HG03060 (cell line): ENCODE data around the gene GMPR2.
A peak's percentile ranks its signal among the peaks of the same experiment; 100 is the strongest.
"Not testable (repeated sequence)": the region's sequence is repeated elsewhere in the genome, so short reads cannot be mapped to it uniquely, and the experiment has no call there.

Source experiments
- ATAC-seq: cut with Tn5 transposase; IDR thresholded peaks from one replicate; pipeline ENCODE4 v1.9.1; 2021; ENCODE audit warnings: low read depth, moderate number of reproducible peaks; ENCODE audit not compliant: unreplicated experiment

The GMPR2 gene

DNA sequence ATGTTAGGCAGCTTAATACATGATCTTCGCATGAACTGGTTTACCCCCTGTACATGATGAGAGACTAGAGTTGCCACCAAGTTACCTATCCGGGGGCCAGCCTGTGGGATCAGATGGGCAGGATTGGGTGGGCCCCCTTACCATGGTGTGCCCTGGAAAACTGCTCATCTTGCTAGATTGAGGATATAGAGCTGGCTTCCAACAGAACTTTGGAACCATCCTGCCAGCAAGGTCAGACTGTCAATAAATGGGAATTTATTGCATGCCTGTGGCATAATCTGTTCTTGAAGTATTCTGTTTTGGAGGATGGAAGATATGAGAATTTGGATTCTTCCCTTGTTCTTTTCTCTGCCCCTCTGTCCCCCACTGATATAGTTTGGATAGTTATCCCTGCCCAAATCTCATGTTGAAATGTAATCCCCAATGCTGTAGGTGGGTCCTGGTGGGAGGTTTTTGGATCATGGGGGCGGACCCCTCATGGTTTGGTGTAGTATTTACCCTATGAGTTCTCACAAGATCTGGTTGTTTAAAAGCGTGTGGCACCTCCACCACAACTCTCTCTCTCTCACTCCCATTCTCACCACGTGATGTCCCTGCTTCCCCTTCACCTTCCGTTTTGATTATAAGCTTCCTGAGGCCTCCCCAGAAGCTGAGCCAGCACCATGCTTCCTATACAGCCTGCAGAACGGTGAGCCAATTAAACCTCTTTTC lies 33.8 kb upstream of the GMPR2 start:
- no peak for ATAC-seq

DNA sequence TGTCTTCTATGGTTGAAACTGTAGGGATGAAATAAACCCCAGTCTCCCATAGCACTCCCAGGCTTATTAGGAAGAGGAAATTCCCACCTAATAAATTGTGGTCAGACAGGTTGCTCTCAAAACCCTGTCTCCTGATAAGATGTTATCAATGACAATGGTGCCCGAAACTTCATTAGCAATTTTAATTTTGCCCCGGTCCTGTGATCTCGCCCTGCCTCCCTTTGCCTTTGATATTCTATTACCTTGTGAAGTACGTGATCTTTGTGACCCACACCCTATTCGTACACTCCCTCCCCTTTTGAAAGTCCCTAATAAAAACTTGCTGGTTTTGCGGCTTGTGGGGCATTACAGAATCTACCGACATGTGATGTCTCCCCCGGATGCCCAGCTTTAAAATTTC lies 30.2 kb upstream of the GMPR2 start:
- ATAC-seq = not testable (repeated sequence)

DNA sequence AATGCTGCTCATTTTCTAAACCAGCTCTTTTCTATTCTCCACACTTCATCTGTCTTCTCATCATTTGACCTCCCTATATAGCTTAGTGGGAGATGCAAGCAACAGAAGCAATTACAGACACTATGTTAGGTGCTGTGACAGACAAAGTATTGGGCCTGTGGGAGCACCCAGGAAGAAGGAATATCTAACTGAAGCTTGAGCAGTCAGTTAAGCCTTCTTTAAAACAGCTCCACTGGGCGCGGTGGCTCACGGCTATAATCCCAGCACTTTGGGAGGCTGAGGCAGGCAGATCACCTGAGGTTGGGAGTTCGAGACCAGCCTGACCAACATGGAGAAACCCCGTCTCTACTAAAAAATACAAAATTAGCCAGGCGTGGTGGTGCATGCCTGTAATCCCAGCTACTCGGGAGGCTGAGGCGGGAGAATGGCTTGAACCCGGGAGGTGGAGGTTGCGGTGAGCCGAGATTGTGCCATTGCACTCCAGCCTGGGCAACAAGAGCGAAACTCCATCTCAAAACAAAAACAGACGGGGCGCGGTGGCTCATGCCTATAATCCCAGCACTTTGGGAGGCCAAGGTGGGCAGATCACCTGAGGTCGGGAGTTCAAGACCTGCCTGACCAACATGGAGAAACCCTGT lies 29.4 kb upstream of the GMPR2 start:
- not testable (repeated sequence) for ATAC-seq

DNA sequence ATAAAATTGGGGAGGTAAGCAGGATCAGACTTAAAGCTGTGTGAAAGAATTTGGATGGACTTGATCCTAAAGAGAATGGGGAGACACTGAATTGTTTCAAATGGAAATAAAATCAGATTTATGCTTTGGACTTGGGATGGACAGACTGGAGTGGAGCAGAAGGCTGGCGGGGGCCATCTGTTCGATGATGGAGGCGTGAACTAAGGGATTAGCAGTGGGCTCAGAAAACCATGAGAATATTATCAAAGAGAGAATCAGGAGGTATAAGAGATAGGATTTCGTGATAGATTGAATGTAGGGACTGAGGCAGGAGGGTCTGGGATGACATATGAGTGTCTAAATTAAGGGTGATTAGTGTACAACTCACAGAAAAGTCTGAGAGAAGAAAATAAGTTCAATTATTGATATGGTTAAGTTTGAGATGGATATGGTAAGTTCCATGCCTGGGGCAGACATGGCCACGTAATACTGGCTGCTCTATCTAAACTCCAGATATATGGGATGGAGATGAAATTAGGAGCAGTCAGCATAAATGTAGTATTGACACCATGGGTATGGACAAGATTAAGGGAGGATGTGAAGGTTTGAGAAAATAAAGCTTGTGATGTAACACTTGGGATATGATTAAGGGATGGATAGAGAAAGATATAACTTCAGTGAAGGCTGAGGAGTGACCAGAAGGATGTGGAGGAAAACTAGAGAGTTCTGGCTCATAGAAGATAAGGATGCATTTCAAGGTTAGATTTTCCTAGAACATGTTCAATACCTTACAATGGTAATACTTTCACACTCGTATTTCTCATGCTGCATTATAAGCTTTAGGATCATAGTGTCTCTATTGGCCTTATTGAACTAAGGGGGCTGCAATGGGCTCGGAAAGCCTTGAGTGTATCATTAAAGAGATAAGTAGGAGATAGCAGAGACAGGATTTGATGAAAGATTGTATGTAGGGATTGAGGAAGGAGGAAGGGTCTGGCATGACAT lies 28.3 kb upstream of the GMPR2 start:
- ATAC-seq = no peak

DNA sequence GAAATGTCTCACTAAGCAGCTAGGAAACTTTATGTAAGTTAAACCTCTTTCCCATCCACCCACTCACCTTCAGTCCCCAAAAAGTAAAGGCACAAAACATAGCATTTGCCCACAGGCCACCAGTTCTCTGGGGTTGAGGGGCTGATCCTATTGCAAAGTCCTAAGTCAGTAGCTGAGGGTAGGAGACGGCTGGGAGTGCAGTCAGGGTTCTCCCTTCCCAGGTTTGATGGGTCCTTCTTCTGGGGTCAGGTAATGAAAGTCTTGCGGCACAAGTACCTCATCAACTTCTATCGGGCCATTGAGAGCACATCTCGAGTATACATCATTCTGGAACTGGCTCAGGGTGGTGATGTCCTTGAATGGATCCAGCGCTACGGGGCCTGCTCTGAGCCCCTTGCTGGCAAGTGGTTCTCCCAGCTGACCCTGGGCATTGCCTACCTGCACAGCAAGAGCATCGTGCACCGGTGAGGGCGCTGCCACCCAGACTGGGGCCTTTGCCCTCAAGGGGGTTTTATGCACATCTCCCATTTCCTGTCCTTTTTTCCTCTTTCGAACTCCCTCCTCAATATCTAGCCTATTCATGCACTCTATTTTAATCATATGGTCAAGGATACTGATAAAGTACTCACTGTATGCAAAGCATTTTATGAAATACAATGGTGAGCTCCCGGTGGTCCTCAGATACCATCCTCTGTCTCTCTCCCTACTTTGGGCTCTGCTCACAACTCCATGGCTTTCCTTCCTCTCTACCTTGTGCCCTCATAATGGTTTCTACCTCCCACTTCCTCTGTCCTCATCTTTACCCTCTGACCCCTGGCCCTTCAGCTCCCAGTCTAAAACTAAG lies 26.2 kb upstream of the GMPR2 start:
- no peak for ATAC-seq

DNA sequence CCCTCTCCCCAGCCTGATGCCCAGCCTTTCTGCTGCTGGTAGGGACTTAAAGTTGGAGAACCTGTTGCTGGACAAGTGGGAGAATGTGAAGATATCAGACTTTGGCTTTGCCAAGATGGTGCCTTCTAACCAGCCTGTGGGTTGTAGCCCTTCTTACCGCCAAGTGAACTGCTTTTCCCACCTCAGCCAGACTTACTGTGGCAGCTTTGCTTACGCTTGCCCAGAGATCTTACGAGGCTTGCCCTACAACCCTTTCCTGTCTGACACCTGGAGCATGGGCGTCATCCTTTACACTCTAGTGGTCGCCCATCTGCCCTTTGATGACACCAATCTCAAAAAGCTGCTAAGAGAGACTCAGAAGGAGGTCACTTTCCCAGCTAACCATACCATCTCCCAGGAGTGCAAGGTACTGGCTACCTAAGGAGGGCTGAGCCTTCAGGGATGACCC lies 25.6 kb upstream of the GMPR2 start:
- no peak for ATAC-seq

DNA sequence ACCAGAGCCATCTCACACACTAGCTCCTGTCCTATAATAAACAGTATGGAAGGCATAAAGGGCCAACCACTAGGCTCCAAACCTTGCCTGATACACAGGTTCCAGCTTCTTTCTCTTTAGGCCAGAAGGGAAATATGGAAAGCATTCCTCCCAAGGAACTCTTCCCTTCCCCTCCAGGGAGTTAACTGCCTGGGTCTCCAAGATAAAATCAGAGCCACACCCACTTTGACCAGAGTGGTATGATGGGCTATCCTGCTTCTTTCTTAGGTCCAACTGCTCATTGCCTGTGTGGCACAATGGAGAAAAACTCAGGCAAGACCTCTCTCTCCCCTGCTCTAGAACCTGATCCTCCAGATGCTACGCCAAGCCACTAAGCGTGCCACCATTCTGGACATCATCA lies 25.1 kb upstream of the GMPR2 start:
- no peak for ATAC-seq

DNA sequence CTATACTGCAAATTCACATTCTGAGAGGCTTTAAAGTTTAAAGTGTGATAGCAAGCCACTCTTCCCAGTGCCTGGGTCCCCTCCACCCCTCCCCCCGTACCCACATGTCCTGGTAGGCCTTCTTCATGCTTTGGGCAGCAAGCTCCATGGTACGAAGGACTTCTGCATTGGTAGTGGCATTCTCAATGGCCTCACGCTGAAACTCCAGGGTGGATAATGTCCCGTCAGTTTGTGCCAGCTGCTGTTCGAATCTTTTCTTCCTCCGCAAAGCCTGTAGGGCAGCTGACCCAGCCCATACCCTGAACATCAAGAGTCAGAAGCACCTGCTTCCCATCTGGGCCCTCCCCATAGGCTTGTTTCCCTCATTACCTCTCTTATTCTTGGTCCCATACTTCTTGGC lies 21.4 kb upstream of the GMPR2 start:
- no peak for ATAC-seq

DNA sequence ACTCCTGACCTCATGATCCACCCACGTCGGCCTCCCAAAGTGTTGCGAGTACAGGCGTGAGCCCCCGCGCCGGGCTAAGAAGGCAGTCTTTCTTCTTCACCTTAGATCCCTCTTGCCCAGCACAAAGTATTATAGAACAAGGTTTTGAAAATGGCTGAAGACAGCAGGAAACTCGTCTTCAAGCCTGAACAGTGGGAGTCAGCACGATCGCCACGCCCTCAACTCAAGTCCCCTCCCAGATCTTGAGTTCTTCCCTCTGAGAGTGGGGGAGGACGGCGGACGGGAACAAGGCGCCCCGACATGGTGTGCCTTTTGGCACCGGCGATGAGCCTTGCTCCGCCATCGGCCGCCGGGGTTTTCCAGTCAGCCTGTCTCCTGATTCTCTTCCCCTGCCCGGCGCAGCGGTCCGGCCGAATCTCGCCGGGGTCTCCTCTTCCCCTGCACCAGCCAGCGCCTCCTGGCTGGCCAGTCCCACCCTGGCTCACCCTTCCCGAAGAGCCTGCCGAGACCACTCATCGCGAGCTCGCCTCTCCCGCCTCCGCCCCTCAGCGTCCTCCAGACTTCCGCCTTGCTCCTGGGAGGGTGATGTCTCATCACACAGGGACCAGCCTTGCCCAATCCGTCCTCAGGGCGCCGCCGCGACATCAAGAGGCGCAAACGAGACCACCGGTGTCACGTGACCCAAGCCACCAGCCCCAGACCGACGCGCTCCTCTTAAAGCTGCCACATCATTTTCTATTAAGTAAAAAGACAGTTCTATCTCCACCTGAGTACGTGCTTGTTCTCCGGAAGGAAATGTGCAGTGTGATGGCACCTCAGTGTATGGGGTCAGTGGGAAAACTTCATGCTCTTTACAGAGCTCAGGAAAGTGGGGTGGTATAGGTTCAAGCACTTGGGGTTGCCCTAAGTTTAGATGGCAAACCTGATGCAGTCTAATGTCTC lies 19.5 kb upstream of the GMPR2 start, which contains the start of gene CHMP4A:
Gene CHMP4A, minus strand, starts transcription at position 565 of the 942 bp plus-strand sequence. Its CDS starts 49 bp downstream, at position 516.
- peak; percentile 62 for ATAC-seq

DNA sequence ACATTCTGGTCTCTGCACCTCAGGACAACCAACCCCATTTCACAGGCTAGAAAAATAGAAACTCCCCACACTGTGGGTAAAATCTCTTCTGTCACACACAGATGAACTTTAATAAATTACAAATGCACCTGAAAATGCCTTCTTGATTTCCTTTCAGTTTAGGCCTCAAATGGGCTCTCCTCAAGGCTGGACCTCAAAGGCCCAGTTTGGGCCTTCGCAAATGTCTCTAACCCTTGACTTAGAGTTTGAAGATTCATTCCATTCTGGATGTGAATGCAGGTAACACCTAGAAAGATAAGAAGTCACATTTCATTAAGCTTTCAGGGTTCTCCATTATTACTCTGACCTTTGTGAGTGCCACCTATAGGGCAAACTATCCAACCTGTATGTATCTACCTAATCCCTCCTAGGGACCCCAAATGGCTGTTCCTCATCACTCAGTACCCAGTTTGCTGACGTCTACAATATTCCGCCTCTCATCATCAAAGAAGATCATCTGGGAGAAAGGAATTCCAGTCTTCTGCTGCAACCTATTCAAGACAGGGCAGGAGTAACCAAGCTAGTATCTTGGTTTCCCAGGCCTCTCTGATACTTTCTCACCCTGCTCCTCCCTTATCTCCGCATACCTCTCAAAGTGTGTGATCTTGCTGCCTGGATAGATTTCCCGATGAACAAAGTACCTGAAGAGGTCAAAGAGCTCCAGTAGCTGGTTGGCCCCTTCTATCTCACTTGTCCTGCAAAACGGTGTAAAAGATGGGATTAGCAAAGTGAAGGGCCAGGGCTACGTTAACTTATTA lies 18.7 kb upstream of the GMPR2 start:
- ATAC-seq = no peak

DNA sequence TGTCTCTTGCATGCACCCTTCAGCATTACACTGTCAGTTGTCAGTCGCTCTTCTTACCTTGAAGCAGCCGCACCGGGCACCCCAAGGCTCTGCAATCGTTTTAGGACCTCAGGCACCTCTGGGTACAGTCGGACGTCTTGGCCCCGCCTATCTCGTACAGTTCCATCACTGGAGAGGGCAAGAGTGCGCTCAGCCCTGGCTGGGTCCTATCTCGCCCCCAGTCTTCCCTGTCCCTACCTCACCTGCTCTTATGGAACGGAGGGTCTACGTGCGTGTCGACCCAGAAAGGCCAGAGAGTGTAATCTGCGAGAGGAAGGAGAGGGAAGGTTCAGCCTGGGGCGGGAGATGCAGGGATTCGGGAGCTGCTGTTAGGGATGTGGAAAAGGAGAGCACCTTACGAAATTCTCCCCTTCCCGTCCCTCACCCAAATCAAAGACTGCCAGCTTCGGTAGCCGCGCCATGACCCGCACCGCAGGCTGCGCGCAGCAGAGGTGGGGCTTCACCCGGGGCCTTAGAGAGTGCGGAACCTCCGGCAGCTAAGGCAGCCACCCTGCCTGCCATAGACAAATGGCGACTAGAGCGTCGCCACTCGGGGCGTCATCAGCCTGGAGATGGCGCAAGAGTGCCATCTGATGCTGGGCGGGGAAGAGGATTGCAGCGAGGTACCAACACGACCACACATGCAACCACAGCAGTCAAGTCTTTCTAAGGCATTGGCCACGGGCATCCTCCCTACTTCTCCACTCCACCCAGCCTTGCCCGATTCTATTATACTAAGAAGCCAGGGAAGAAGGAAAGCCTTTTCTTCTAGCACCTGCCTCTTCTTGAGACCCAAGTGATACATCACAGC lies 17.0 kb upstream of the GMPR2 start, which contains the start of gene MDP1:
Gene MDP1, minus strand, starts transcription at position 572 of the 850 bp plus-strand sequence. Its CDS starts 111 bp downstream, at position 461.
- ATAC-seq = peak; percentile 44

DNA sequence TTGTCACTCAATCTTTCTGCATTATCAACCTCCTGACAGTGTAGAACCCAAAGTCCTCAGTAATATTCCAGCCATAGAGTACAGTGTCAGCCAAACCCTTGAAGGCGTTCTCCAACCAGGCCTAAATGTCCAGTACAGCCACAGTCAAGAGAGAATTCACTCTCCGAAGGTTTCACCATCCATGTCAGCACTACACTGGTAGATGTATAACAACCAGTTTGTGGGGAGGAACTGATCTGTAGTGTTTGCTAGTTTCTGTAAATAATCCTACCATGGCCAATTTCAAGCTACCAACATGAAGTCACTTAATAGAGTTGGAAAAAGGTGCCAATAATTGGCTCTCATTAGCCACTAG lies 16.4 kb upstream of the GMPR2 start:
- no peak for ATAC-seq

DNA sequence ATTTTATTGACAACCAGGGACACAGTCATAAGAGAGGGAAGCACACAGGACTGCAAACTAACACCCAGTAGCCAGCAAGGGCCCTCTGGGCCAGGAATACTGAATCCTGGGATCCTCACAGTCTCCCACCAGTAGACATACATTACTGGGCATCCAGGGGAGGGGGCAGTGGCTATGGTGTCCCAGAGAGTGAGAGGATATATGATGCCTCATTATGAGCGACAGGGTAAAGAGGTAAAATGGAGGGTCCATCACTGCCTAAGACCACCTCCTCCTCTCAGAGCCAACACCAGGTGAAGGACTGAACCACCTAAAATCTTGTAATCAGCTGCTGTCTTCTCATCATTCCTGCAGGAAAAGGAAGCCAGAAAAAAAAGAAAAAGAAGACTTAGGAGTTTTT lies 15.9 kb upstream of the GMPR2 start:
- not testable (repeated sequence) for ATAC-seq

DNA sequence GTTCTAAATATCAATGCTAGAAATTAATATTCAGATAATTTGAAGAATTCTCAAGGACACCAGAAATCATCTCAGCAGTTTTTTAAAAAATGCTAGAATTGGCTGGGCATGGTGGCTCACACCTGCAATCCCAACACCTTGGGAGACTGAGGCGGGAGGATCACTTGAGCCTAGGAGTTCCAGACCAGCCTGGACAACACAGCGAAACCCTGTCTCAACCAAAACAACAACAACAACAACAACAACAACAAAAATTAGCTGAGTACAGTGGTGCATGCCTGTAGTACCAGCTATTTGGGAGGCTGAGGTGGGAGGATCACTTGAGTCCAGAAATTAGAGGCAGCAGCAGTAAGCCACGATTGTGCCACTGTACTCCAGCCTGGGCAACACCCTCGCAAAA lies 13.6 kb upstream of the GMPR2 start:
- no peak for ATAC-seq

DNA sequence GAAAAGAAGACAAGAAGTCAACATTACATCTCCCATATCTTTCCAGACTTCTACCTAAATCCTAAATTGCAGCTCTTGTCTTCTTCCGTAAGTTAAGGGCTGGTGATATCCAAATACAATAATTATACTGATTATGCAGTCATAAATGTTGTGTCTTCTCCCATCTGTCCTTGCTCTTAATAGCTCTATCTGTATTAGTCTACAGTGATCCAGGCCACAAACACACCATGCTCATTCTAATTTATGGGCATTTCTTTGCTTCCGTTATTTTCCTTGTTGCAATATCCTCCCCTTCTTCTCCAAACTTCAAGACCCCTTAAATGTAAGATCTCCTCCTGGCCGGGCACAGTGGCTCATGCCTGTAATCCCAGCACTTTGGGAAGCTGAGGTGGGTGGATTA lies 13.2 kb upstream of the GMPR2 start:
- ATAC-seq = no peak

DNA sequence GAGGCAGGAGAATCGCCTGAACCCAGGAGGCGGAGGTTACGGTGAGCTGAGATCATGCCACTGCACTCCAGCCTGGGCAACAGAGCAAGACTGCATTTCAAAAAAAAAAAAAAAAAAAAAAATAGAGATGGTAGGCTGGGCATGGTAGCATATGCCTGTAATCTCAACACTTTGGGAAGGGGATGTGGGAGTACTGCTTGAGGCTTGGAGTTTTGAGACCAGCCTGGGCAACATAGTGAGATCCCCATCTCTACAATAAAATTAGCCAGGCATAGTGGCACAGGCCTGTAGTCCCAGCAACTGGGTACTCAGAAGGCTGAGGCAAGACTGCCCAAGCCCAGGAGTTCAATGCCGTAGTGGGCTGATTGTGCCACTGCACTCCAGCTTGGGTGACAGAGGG lies 9.7 kb upstream of the GMPR2 start:
- ATAC-seq = not testable (repeated sequence)

DNA sequence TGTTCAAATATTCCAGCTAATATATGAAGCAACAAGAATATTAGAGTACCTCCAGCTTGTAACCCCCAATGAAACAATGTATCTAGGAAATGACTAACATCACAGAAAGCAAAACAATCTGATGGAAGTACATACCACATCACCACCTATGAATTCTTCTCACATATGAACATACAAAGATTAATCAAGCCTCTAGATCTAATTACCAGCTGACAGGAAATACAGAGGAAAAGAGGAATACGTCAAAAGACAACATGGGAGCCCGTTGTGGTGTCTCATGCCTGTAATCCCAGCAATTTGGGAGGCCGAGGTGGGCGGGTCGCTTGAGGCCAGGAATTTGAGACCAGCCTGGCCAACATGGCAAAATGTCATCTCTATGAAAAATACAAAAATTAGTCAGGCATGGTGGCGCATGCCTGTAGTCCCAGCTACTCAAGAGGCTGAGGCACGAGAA lies 8.1 kb upstream of the GMPR2 start:
- no peak for ATAC-seq
